ENCODE data around the gene SLC7A4. TPM values are rescaled to one million over a fixed set of nuclear protein-coding genes. Genes with fewer than 3 reads are reported as not detected.

Gene SLC7A4
- total RNA-seq, 4 donors from 2014 or later, result 0.45 to 0.54 TPM; not detected in 2

- H3K9me3 ChIP-seq, result no peaks in the 10 kb centered on the region
- WGBS, 2 donors, result 84 to 91% methylated on average over 10 to 12 of the region's 27 CpGs
- no peak overlapping the region for H3K27ac ChIP-seq
- no peaks in the 10 kb centered on the region for H3K27me3 ChIP-seq
- peaks cover 0 to 6% of the 10 kb centered on the region in 2 donors for H3K4me1 ChIP-seq
- no peak for TF ChIP-seq POLR2A (IDR thresholded peaks at IDR 0.05)
- TF ChIP-seq CTCF (IDR thresholded peaks at IDR 0.05), result no peak
- DNase-seq, result no peak
- H3K36me3 ChIP-seq, result no peaks in the 10 kb centered on the region
- intact Hi-C loops (cut with DNase I), result no loop called here
- H3K4me3 ChIP-seq (replicated peaks in 1 of 3), result no peak overlapping the region
These were observed 6.3 kb downstream of the SLC7A4 start for GRCh38 chr22:21025763-21026755.

GRCh38 chr22:21025266-21025665, 7.1 kb downstream of the SLC7A4 start:
- TF ChIP-seq POLR2A (IDR thresholded peaks at IDR 0.05), result no peak
- no peak for TF ChIP-seq CTCF (IDR thresholded peaks at IDR 0.05)
- H3K27ac ChIP-seq, result no peak overlapping the region
- H3K36me3 ChIP-seq, result no peaks in the 10 kb centered on the region
- H3K27me3 ChIP-seq, result no peaks in the 10 kb centered on the region
- no peak for DNase-seq
- no peak overlapping the region for H3K4me3 ChIP-seq (replicated peaks in 1 of 3)
- peaks cover 0 to 6% of the 10 kb centered on the region in 2 donors for H3K4me1 ChIP-seq
- H3K9me3 ChIP-seq, result no peaks in the 10 kb centered on the region
- WGBS, 2 donors, result 75 to 79% methylated on average over 8 of the region's 8 CpGs
- intact Hi-C loops (cut with DNase I), result no loop called here

GRCh38 chr22:21022955-21023614, 9.3 kb downstream of the SLC7A4 start:
- no peak for DNase-seq
- Histone ChIP-seq H3K27ac (no peak overlapping the region), H3K4me3 (replicated peaks in 1 of 3) (no peak overlapping the region), H3K4me1 (peaks cover 0 to 6% of the 10 kb centered on the region in 2 donors), H3K9me3 (no peaks in the 10 kb centered on the region), H3K27me3 (no peaks in the 10 kb centered on the region), H3K36me3 (no peaks in the 10 kb centered on the region)
- no peak for TF ChIP-seq POLR2A (IDR thresholded peaks at IDR 0.05)
- TF ChIP-seq CTCF (IDR thresholded peaks at IDR 0.05), result no peak
- intact Hi-C loops (cut with DNase I), result no loop called here
- 73 to 84% methylated on average over 8 to 12 of the region's 13 CpGs for WGBS, 2 donors

- no peak for DNase-seq
- no peaks in the 10 kb centered on the region for H3K9me3 ChIP-seq
These were observed 9.9 kb downstream of the SLC7A4 start for GRCh38 chr22:21022507-21022906.

More at GRCh38 chr22:21022507-21022906, 9.9 kb downstream of the SLC7A4 start:
- intact Hi-C loops (cut with DNase I), result no loop called here
- no peak overlapping the region for H3K4me3 ChIP-seq (replicated peaks in 1 of 3)
- H3K27ac ChIP-seq, result no peak overlapping the region
- TF ChIP-seq CTCF (IDR thresholded peaks at IDR 0.05) (no peak), POLR2A (IDR thresholded peaks at IDR 0.05) (no peak)
- no peaks in the 10 kb centered on the region for H3K36me3 ChIP-seq
- H3K4me1 ChIP-seq, result peaks cover 0 to 2% of the 10 kb centered on the region in 2 donors
- H3K27me3 ChIP-seq, result no peaks in the 10 kb centered on the region
- 62 to 66% methylated on average over 7 to 8 of the region's 10 CpGs for WGBS, 2 donors

Measured in thyroid gland (tissue), 4 donors.